Prostate gland (tissue), 2 donors: ENCODE data around the gene ESPN.

ENCODE experiments used
- CTCF ChIP-seq, 4 experiments: fragments of 200-600 bp in 2 of 4; fragments of 450-650 bp in 2 of 4; sonication (generic) in 2 of 4; IDR thresholded peaks; 1 replicate in 3 of 4; 2 replicates in 1 of 4; pipeline ENCODE4 v1.5.1; 2016 to 2019; ENCODE audit warnings: antibody characterized with exemption in 4 of 4, mild to moderate bottlenecking in 2 of 4, moderate library complexity in 2 of 4
- POLR2A ChIP-seq: fragments of 450-650 bp; IDR thresholded peaks from one replicate; pipeline ENCODE4 v1.6.1; 2016; ENCODE audit warnings: antibody characterized with exemption, mild to moderate bottlenecking
- POLR2AphosphoS5 ChIP-seq: sonication (generic); formaldehyde crosslinking; IDR thresholded peaks from one replicate; pipeline ENCODE4 v1.6.1; 2017; ENCODE audit warnings: antibody characterized with exemption

GRCh38 chr1:6495540-6496364, 71.2 kb downstream of the ESPN start:
- no peak for TF ChIP-seq CTCF (IDR thresholded peaks at IDR 0.05)
- TF ChIP-seq POLR2A, result no peak
- TF ChIP-seq POLR2AphosphoS5, result no peak
